ENCODE measurements around the gene MFF. TPM values are rescaled to one million over a fixed set of nuclear protein-coding genes. Genes with fewer than 3 reads are reported as not detected.
A peak's percentile ranks its signal among the peaks of the same experiment; 100 is the strongest.

Gene MFF
- 55.6 TPM for total RNA-seq

- DNase-seq: peak; percentile 94
These were observed at the start of gene MFF for GRCh38 chr2:227324995-227325838. Gene MFF (plus strand): TSS chr2:227325251. CDS start chr2:227330666, 5,415 bp downstream.

DNA sequence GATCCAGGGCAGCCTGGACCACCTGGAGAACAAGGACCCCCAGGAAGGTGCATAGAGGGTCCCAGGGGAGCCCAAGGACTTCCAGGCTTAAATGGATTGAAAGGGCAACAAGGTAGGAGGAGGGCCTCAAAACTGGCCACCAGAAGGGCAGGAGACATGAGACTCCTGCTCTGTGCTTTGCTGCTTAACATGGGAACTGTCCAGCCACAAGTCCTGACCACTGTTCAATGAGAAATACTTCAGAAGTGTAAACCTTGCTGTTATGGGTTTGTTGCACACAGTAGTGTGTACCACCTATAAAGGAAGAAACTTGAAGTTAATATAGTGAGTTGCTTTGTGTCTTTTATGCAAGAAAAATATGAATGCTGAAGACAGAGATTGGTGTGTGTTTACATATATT, 44.2 kb upstream of the MFF start:
- DNase-seq: no peak

- DNase-seq: no peak
These were observed 39.3 kb upstream of the MFF start for GRCh38 chr2:227285741-227286236.

DNA sequence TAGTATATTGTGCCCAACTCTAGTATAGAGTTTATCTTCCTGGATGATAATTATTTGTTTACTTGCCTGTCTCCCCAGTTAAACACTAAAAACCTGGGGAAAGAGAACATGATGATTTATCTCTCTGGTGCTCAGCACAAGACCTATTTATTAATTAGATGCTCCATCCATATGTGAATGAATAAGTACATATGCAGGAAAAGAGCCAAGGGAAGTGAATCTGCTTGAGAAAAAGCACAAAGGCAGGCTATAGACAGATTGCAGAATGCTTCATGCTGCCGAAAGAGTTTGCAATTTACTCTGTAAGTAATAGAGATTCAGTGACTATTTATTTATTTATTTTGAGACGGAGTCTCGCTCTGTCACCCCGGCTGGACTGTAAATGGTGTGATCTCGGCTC, 37.3 kb upstream of the MFF start:
- no peak for DNase-seq

DNA sequence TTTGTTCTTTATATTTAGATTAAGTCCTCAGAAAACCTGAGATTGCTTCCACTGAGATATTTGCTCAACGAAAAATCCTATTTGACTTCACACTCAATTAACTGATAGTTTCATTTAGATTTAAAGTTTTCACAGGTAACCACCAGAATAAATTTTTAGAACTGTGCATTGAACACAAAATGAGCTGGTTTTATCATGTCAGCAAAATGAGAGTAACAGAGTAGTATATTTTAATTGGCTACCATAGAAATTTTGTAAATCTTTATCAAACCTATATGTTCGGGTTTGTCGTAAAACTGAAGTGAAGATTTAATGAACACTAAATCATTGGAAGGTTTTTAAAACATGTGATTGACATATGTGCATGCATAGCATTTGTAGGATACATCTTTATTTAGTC, 32.7 kb upstream of the MFF start:
- no peak for DNase-seq

GRCh38 chr2:227293531-227293930, 31.5 kb upstream of the MFF start:
- no peak for DNase-seq

GRCh38 chr2:227295806-227296205, 29.2 kb upstream of the MFF start:
- DNase-seq: no peak

DNA sequence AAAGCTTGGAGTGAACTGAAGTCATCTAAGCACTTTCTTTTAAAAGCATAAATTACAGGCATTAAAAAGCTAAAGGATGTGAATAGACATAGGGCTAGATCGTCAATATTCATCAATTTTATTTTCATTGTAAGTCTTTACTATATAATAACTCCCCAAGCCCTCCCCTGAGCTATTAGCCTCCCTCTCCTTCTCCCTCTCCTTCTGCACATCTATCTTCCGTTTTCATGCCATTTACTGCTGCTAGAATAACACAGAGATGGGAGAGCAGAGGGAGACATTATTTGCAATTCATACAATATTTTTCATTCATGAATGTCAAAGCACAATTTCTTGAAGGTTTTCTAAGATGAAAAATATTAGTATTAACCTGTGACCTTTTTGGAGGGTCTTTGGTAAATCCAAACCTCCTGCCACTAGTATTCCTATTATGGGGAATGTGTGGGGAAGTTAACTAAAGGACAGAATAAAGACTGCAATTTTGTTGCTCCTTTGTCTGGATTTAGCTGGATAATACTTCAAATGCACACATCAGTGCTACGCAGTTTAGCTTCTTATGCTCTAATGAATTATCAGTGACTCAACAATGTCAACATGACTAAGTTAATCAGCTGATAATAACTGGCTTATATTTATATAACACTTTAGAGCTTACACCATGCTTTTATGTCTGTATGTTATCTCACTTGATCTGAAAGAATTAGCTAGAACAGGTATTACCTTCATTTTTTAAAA, 28.2 kb upstream of the MFF start:
- no peak for DNase-seq

DNA sequence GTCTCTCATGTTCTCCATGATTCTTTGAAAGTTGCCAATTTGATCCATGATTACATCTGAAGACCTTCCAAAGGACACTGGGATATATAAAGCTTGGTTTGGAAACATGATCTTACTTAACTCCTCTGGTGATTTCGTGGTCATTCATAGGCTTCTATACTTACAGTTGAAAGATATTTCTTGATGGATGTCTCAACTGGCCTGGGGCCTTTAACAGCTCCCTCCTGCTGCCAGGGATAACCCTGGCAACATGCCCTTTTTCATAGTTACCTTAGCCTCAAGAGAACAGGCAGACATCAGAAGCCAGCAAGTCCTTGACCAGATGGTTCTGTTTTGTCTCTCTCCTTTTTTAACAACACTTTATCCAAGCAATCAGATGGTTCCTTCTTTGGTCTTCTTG, 23.5 kb upstream of the MFF start:
- no peak for DNase-seq

DNA sequence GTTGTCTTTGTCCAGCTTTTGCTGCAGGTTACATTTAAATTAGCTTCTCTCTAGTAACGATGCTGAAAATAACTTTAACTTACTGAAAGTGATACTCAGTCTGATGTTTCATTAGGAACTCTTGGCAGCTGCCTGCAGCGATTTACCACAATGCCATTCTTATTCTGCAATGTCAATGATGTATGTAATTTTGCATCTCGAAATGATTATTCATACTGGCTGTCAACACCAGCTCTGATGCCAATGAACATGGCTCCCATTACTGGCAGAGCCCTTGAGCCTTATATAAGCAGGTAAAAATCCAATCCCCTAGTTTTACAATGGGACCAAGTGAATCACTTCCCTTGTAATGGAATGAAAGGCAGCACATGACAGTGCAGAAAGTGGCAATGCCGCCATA, 16.3 kb upstream of the MFF start:
- DNase-seq: no peak

DNA sequence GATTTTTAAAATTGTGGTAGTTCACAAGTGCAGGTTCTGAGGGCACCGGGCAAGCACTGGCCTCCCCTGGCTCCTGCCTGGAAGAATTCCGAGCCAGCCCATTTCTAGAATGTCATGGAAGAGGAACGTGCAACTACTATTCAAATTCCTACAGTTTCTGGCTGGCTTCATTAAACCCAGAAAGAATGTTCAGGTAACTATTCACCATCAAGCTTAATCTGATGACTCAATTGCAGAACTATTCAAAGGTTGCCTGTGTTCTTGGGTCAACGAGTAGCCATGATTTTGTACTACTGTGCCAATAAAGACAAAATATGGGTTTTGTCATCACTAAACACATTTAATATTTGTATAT, 14.3 kb upstream of the MFF start:
- DNase-seq: no peak

GRCh38 chr2:227311861-227312506, 13.1 kb upstream of the MFF start:
- no peak for DNase-seq

- DNase-seq: no peak
These were observed 12.5 kb upstream of the MFF start for GRCh38 chr2:227312579-227312978.

- no peak for DNase-seq
These were observed 11.7 kb upstream of the MFF start for GRCh38 chr2:227313310-227313709.

DNA sequence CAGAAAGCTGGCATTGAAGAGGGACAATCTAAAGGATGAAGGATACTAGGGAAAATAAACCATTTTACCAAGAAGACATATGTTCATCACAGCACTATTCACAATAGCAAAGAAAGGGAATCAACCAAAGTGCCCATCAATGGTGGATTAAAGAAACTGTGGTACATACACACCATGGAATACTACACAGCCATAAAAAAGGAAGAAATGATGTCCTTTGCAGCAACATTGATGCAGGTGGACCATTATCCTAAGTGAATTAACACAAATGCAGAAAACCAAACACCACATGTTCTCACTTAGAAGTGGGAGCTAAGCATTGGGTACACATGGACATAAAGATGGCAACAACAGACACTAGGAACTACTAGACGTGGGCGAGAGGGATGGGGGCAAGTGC, 7.2 kb upstream of the MFF start:
- DNase-seq: no peak

GRCh38 chr2:227320305-227321094, 4.6 kb upstream of the MFF start:
- no peak for DNase-seq

DNA sequence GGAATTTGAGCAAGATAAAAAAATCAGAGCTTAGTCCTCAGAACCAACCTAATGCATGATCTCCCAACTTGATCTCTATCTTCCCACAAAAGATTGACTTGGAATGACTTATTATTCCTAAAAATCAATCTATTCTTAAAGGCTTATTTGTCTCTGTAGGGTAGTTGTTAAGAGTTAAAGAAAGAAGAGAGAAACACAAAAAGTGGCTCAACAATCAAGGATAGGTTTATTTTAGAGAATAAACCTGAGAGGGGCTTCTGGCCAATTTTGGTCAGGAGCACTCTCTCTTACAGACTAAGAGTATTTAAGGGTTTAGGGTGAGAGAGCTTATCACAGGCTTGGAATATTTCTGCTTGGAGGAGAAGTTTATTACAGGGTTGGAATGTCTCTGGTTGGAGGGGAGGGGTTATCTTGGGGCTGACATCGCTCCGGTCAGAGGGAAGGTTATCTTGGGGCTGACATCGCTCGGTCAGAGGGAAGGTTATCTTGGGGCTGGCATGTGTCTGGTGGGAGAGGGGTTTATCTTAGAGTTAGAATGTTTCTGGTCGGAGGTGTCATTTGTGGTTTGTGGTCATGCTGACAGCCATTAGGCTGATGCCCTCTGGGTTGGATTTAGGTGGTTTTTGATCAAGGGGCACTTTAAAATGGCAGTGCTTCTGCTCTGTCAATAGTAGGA, 2.4 kb upstream of the MFF start:
- DNase-seq: no peak

GRCh38 chr2:227323818-227324217, 1.2 kb upstream of the MFF start:
- DNase-seq: no peak

GRCh38 chr2:227324642-227324994, 433 bp upstream of the MFF start:
- DNase-seq: no peak

GRCh38 chr2:227325839-227326195, 766 bp downstream of the MFF start:
- DNase-seq: no peak

DNA sequence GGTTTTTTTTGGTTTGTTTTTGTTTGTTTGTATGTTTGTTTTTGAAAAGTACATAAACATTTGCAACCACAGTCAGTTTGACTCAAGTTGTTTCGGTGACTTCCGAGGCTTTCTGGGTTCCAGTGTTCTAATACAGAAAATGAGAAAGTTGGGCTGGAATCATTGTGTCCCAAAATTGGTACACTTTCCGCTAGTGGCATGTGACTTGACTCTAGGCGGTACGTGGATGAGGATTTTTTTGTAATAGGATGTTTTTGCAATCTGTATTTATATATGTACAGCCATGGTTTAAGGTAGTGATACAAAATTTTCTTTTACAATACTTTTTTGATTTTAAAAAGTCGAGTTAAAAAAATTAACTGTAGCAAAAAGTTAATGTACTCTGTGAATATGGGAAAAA, 1.7 kb downstream of the MFF start:
- DNase-seq: no peak

GRCh38 chr2:227335713-227336112, 10.7 kb downstream of the MFF start:
- no peak for DNase-seq

Measured in skin of body (tissue), 2 donors.